Activated naive CD4-positive, alpha-beta T cell treated with anti-CD3 and anti-CD28 coated beads, Interleukin-2, amount 10 ng/mL, durations not matched to agents 7 days and 5 days (primary cell): ENCODE data around the gene SPAM1.
"Not testable (repeated sequence)": the region's sequence is repeated elsewhere in the genome, so short reads cannot be mapped to it uniquely, and the experiment has no call there.

ENCODE experiments used
- CTCF ChIA-PET: fragments of 350-600 bp; sonication (Branson Sonifier 250); formaldehyde crosslinking; loops from one replicate; lab custom pipeline; 2021; ENCODE audit warnings: antibody characterized with exemption; lab: Charles Lee
- DNase-seq: peaks from one replicate; pipeline ENCODE4 v3.0.0-alpha.2; 2020
- H3K27ac Mint-ChIP-seq: one replicate; pipeline ENCODE4 v1.8.0; 2021; ENCODE audit warnings: mild to moderate bottlenecking, moderate library complexity, mixed read lengths
- H3K27me3 Mint-ChIP-seq: one replicate; pipeline ENCODE4 v1.8.0; 2021; ENCODE audit warnings: mild to moderate bottlenecking, mixed read lengths
- H3K36me3 Mint-ChIP-seq: one replicate; pipeline ENCODE4 v1.8.0; 2021; ENCODE audit warnings: mixed read lengths
- H3K4me1 Mint-ChIP-seq: one replicate; pipeline ENCODE4 v1.8.0; 2021; ENCODE audit warnings: mixed read lengths
- H3K4me3 Mint-ChIP-seq: one replicate; pipeline ENCODE4 v1.8.0; 2021; ENCODE audit warnings: mild to moderate bottlenecking, moderate library complexity, mixed read lengths
- H3K9me3 Mint-ChIP-seq: one replicate; pipeline ENCODE4 v1.8.0; 2021; ENCODE audit warnings: mixed read lengths

The SPAM1 gene

GRCh38 chr7:123924941-123925340, at the start of gene SPAM1:
Gene SPAM1, plus strand, starts transcription at chr7:123925241. Its CDS starts 28,330 bp downstream, at chr7:123953571.
- Mint-ChIP-seq H3K36me3 (no peaks in the 10 kb centered on the region), H3K4me1 (no peaks in the 10 kb centered on the region), H3K27me3 (no peaks in the 10 kb centered on the region), H3K27ac (no peak within 1 kb of the TSS), H3K4me3 (no peak within 1 kb of the TSS), H3K9me3 (no peaks in the 10 kb centered on the region)
- no peak for DNase-seq
- CTCF ChIA-PET: interaction anchor here (0.7 kb wide), 1 partner anchor 532 kb away, joined by 3 read pairs; no protein-coding TSS in a partner anchor

- H3K9me3 Mint-ChIP-seq: no peaks in the 10 kb centered on the region
- no peaks in the 10 kb centered on the region for H3K36me3 Mint-ChIP-seq
- no peak overlapping the region for H3K4me3 Mint-ChIP-seq
- no peak for DNase-seq
- H3K4me1 Mint-ChIP-seq: no peaks in the 10 kb centered on the region
- no peak overlapping the region for H3K27ac Mint-ChIP-seq
- H3K27me3 Mint-ChIP-seq: peaks cover 3% of the 10 kb centered on the region
- CTCF ChIA-PET: interaction anchor here (1.3 kb wide), 1 partner anchor 11 kb away, joined by 3 read pairs; no protein-coding TSS in a partner anchor
These were observed 48.3 kb upstream of the SPAM1 start for GRCh38 chr7:123876557-123877256.

GRCh38 chr7:123879628-123880027, 45.4 kb upstream of the SPAM1 start:
- CTCF ChIA-PET: interaction anchor here (0.6 to 2.0 kb wide), 4 partner anchors 9 to 255 kb away, joined by 4 to 5 read pairs (median 4); no protein-coding TSS in a partner anchor
- H3K27ac Mint-ChIP-seq: no peak overlapping the region
- no peak overlapping the region for H3K4me3 Mint-ChIP-seq
- H3K36me3 Mint-ChIP-seq: no peaks in the 10 kb centered on the region
- peaks cover under 1% of the 10 kb centered on the region for H3K27me3 Mint-ChIP-seq
- H3K9me3 Mint-ChIP-seq: no peaks in the 10 kb centered on the region
- DNase-seq: no peak
- H3K4me1 Mint-ChIP-seq: no peaks in the 10 kb centered on the region

GRCh38 chr7:123881300-123881699, 43.7 kb upstream of the SPAM1 start:
- Mint-ChIP-seq H3K9me3 (no peaks in the 10 kb centered on the region), H3K4me1 (no peaks in the 10 kb centered on the region), H3K27me3 (peaks cover 3% of the 10 kb centered on the region), H3K36me3 (no peaks in the 10 kb centered on the region), H3K27ac (no peak overlapping the region), H3K4me3 (no peak overlapping the region)
- CTCF ChIA-PET: no interaction called here
- DNase-seq: no peak

- Mint-ChIP-seq H3K36me3 (no peaks in the 10 kb centered on the region), H3K4me3 (no peak overlapping the region), H3K9me3 (no peaks in the 10 kb centered on the region), H3K4me1 (no peaks in the 10 kb centered on the region), H3K27me3 (peaks cover 3% of the 10 kb centered on the region), H3K27ac (no peak overlapping the region)
- CTCF ChIA-PET: no interaction called here
- DNase-seq: no peak
These were observed 41.9 kb upstream of the SPAM1 start for GRCh38 chr7:123883154-123883553.

GRCh38 chr7:123888192-123888591, 36.8 kb upstream of the SPAM1 start:
- H3K27ac Mint-ChIP-seq: no peak overlapping the region
- no peaks in the 10 kb centered on the region for H3K4me1 Mint-ChIP-seq

GRCh38 chr7:123894753-123895152, 30.3 kb upstream of the SPAM1 start:
- DNase-seq, CTCF ChIA-PET, H3K27me3 Mint-ChIP-seq, H3K36me3 Mint-ChIP-seq, H3K27ac Mint-ChIP-seq, H3K9me3 Mint-ChIP-seq, H3K4me1 Mint-ChIP-seq, H3K4me3 Mint-ChIP-seq: not testable (repeated sequence)

More at GRCh38 chr7:123888192-123888591, 36.8 kb upstream of the SPAM1 start:
- Mint-ChIP-seq H3K27me3 (peaks cover 3% of the 10 kb centered on the region), H3K4me3 (no peak overlapping the region), H3K36me3 (no peaks in the 10 kb centered on the region), H3K9me3 (no peaks in the 10 kb centered on the region)
- no peak for DNase-seq
- CTCF ChIA-PET: interaction anchor here (0.6 kb wide), 1 partner anchor 9 kb away, joined by 4 read pairs; no protein-coding TSS in a partner anchor

- H3K4me1 Mint-ChIP-seq: no peaks in the 10 kb centered on the region
- CTCF ChIA-PET: no interaction called here
- DNase-seq: no peak
- H3K27me3 Mint-ChIP-seq: no peaks in the 10 kb centered on the region
- no peak overlapping the region for H3K4me3 Mint-ChIP-seq
- H3K9me3 Mint-ChIP-seq: no peaks in the 10 kb centered on the region
- no peaks in the 10 kb centered on the region for H3K36me3 Mint-ChIP-seq
- no peak overlapping the region for H3K27ac Mint-ChIP-seq
These were observed 23.9 kb upstream of the SPAM1 start for GRCh38 chr7:123901101-123901500.

GRCh38 chr7:123905714-123906113, 19.3 kb upstream of the SPAM1 start:
- H3K36me3 Mint-ChIP-seq: no peaks in the 10 kb centered on the region
- CTCF ChIA-PET: no interaction called here

GRCh38 chr7:123916240-123916724, 8.8 kb upstream of the SPAM1 start:
- Mint-ChIP-seq H3K4me3 (no peak overlapping the region), H3K4me1 (no peaks in the 10 kb centered on the region), H3K9me3 (no peaks in the 10 kb centered on the region), H3K27me3 (no peaks in the 10 kb centered on the region), H3K36me3 (no peaks in the 10 kb centered on the region), H3K27ac (no peak overlapping the region)
- DNase-seq: no peak
- CTCF ChIA-PET: no interaction called here

More at GRCh38 chr7:123905714-123906113, 19.3 kb upstream of the SPAM1 start:
- Mint-ChIP-seq H3K4me1 (no peaks in the 10 kb centered on the region), H3K9me3 (no peaks in the 10 kb centered on the region), H3K27ac (no peak overlapping the region), H3K27me3 (no peaks in the 10 kb centered on the region), H3K4me3 (no peak overlapping the region)
- no peak for DNase-seq

GRCh38 chr7:123917878-123918277, 7.2 kb upstream of the SPAM1 start:
- H3K9me3 Mint-ChIP-seq: no peaks in the 10 kb centered on the region
- DNase-seq: no peak
- no peaks in the 10 kb centered on the region for H3K27me3 Mint-ChIP-seq
- CTCF ChIA-PET: no interaction called here
- H3K36me3 Mint-ChIP-seq: no peaks in the 10 kb centered on the region
- no peak overlapping the region for H3K27ac Mint-ChIP-seq
- no peaks in the 10 kb centered on the region for H3K4me1 Mint-ChIP-seq
- no peak overlapping the region for H3K4me3 Mint-ChIP-seq

- no peak overlapping the region for H3K4me3 Mint-ChIP-seq
- H3K4me1 Mint-ChIP-seq: no peaks in the 10 kb centered on the region
- H3K27ac Mint-ChIP-seq: no peak overlapping the region
- H3K27me3 Mint-ChIP-seq: no peaks in the 10 kb centered on the region
- no peak for DNase-seq
- no peaks in the 10 kb centered on the region for H3K9me3 Mint-ChIP-seq
- H3K36me3 Mint-ChIP-seq: no peaks in the 10 kb centered on the region
- CTCF ChIA-PET: no interaction called here
These were observed 6.7 kb upstream of the SPAM1 start for GRCh38 chr7:123918309-123918708.

GRCh38 chr7:123923599-123923998, 1.4 kb upstream of the SPAM1 start:
- H3K27ac Mint-ChIP-seq: no peak overlapping the region
- H3K36me3 Mint-ChIP-seq: no peaks in the 10 kb centered on the region
- no peaks in the 10 kb centered on the region for H3K27me3 Mint-ChIP-seq
- CTCF ChIA-PET: interaction anchor here (1.0 kb wide), 1 partner anchor 126 kb away, joined by 4 read pairs; no protein-coding TSS in a partner anchor
- H3K4me3 Mint-ChIP-seq: no peak overlapping the region
- no peaks in the 10 kb centered on the region for H3K4me1 Mint-ChIP-seq
- DNase-seq: no peak
- H3K9me3 Mint-ChIP-seq: no peaks in the 10 kb centered on the region

- CTCF ChIA-PET: no interaction called here
- Mint-ChIP-seq H3K36me3 (no peaks in the 10 kb centered on the region), H3K9me3 (no peaks in the 10 kb centered on the region), H3K4me3 (no peak overlapping the region), H3K27me3 (no peaks in the 10 kb centered on the region), H3K4me1 (no peaks in the 10 kb centered on the region), H3K27ac (no peak overlapping the region)
- no peak for DNase-seq
These were observed 4.1 kb downstream of the SPAM1 start for GRCh38 chr7:123929107-123929506.

- no peaks in the 10 kb centered on the region for H3K4me1 Mint-ChIP-seq
- H3K27me3 Mint-ChIP-seq: no peaks in the 10 kb centered on the region
- no peaks in the 10 kb centered on the region for H3K9me3 Mint-ChIP-seq
- H3K27ac Mint-ChIP-seq: no peak overlapping the region
- H3K4me3 Mint-ChIP-seq: no peak overlapping the region
- no peaks in the 10 kb centered on the region for H3K36me3 Mint-ChIP-seq
- DNase-seq: no peak
- CTCF ChIA-PET: no interaction called here
These were observed 4.6 kb downstream of the SPAM1 start for GRCh38 chr7:123929655-123930054.
